PC-3 (cell line): ENCODE measurements around the gene FXYD1. TPM values are rescaled to one million over a fixed set of nuclear protein-coding genes. Genes with fewer than 3 reads are reported as not detected.

Experiments
- ATAC-seq: fragments of 200-7000 bp; cut with Tn5 transposase; 2 replicates; pipeline ENCODE4 v1.9.1; 2020; ENCODE audit warnings: mild to moderate bottlenecking, moderate library complexity
- BruUV-seq: library from RNA; stranded (reverse); fragments of 400-500 nt; replicated peaks from 2 replicates; lab custom pipeline; 2021; lab: Mats Ljungman, UMichigan
- CTCF ChIA-PET: fragments of 300-600 bp; sonication (Branson Sonifier 250); formaldehyde crosslinking; loops from one replicate; lab custom pipeline; 2022; ENCODE audit warnings: antibody characterized with exemption; lab: Charles Lee
- POLR2A ChIA-PET: fragments of 300-600 bp; sonication (Branson Sonifier 250); formaldehyde crosslinking; loops from one replicate; lab custom pipeline; 2022; ENCODE audit warnings: antibody characterized with exemption; ENCODE audit not compliant: unreplicated experiment; lab: Charles Lee
- DNase-seq: peaks from one replicate; pipeline ENCODE4 v3.0.0-alpha.2; 2015
- H2AFZ ChIP-seq: fragments of 300-600 bp; sonication (generic); 2 replicates; pipeline ENCODE4 v1.6.0; 2016; ENCODE audit warnings: antibody characterized with exemption, low read length
- H3F3A ChIP-seq: fragments of 300-600 bp; sonication (generic); one replicate; pipeline ENCODE4 v1.6.0; 2017; ENCODE audit warnings: antibody characterized with exemption, low read length, control low read depth, mild to moderate bottlenecking; ENCODE audit not compliant: unreplicated experiment
- H3K27ac ChIP-seq: fragments of 300-600 bp; sonication (generic); 2 replicates; pipeline ENCODE4 v1.5.1; 2016; ENCODE audit warnings: mild to moderate bottlenecking, low read length
- H3K27me3 ChIP-seq: fragments of 300-600 bp; sonication (generic); 2 replicates; pipeline ENCODE4 v1.6.1; 2016; ENCODE audit warnings: low read length, mixed read lengths
- H3K36me3 ChIP-seq: fragments of 300-600 bp; sonication (generic); 2 replicates; pipeline ENCODE4 v1.6.1; 2016; ENCODE audit warnings: low read depth, mixed run types, low read length, mixed read lengths
- H3K4me1 ChIP-seq: fragments of 300-600 bp; sonication (generic); 2 replicates; pipeline ENCODE4 v1.5.1; 2016; ENCODE audit warnings: low read length; ENCODE audit not compliant: insufficient read depth
- H3K4me2 ChIP-seq: fragments of 300-600 bp; sonication (generic); 2 replicates; pipeline ENCODE4 v1.6.0; 2016; ENCODE audit warnings: low read length
- H3K4me3 ChIP-seq: fragments of 300-600 bp; sonication (generic); 2 replicates; pipeline ENCODE4 v1.5.1; 2016; ENCODE audit warnings: mild to moderate bottlenecking, low read length, mixed read lengths
- H3K79me2 ChIP-seq: fragments of 300-600 bp; sonication (generic); 2 replicates; pipeline ENCODE4 v1.6.1; 2017; ENCODE audit warnings: low read length, mixed read lengths
- H3K9ac ChIP-seq: fragments of 300-600 bp; sonication (generic); 2 replicates; pipeline ENCODE4 v1.6.0; 2016; ENCODE audit warnings: mild to moderate bottlenecking, low read length
- H3K9me2 ChIP-seq: fragments of 300-600 bp; sonication (generic); replicated peaks from 2 replicates; pipeline ENCODE4 v1.6.1; 2016; ENCODE audit warnings: mixed run types, low read length, mixed read lengths
- H3K9me3 ChIP-seq: fragments of 300-600 bp; sonication (generic); 2 replicates; pipeline ENCODE4 v1.6.1; 2016; ENCODE audit warnings: low read length, mixed read lengths
- H4K20me1 ChIP-seq: fragments of 300-600 bp; sonication (generic); 2 replicates; pipeline ENCODE4 v1.6.1; 2016; ENCODE audit warnings: low read length, mixed read lengths
- EZH2 ChIP-seq: fragments of 300-600 bp; sonication (generic); IDR thresholded peaks from one replicate; pipeline ENCODE4 v1.6.1; 2017; ENCODE audit warnings: antibody characterized with exemption, mild to moderate bottlenecking, low read length; ENCODE audit not compliant: unreplicated experiment
- EZH2phosphoT487 ChIP-seq: fragments of 300-600 bp; sonication (generic); IDR thresholded peaks from 2 replicates; pipeline ENCODE4 v1.6.1; 2018; ENCODE audit warnings: mild to moderate bottlenecking, antibody characterized with exemption, low read length, borderline replicate concordance
- intact Hi-C: fragments of 100-400 bp; cut with micrococcal nuclease; formaldehyde crosslinking; loops from 2 replicates; pipeline ENCODE4 v1.9.0; 2023
- total RNA-seq: library from RNA; depleted of rRNA; stranded (reverse); fragments of >200 nt; gene quantifications from 2 replicates; pipeline ENCODE4 v1.2.3, GENCODE V29; 2014
- TF ChIP-seq, protein P1 (sequence below): fragments of 300-600 bp; sonication (generic); conservative IDR thresholded peaks from 2 replicates; pipeline ENCODE4 v1.5.1; 2017; ENCODE audit warnings: antibody characterized with exemption, low read depth, mild to moderate bottlenecking, low read length

FXYD1 gene
- total RNA-seq, 1 experiment from 2014 or later, result not detected

DNA sequence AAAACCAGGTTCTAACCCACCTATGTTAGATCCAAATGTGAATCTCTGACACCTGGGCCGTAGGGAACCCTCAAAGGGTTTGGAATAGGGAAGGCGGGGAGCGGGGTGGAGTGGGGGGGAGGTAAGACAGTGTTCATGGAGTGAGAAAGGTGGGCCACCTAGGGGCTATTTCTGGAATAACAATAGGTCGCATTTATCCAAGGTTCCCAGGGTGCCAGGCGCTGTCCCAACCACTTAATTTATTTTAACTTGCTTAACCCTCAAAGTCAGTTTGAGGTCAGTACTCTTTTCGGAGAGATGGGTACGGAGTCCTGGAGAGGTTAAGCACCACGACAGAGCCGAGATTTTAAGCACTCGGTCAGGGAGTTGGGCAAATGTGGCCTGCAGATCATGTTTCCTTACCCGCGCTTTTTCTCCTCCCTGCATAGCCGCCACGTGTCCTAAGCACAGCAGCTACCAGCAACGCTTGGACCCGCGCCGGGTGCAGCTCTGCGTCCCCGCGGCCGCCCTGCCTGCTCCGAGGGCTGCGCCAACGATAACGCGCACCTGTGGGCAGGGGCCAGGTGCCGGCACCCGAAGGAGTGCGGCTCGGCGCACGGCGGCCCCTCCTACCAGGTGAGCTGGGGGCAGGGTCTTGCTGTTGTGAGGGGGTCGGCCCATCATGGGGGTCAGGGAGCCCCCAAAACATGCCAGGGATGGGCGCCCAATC is 48.0 kb upstream of the FXYD1 start:
- no peaks in the 10 kb centered on the region for H3K36me3 ChIP-seq
- H3K9me2 ChIP-seq, result no peaks in the 10 kb centered on the region
- TF ChIP-seq, protein P1, sequence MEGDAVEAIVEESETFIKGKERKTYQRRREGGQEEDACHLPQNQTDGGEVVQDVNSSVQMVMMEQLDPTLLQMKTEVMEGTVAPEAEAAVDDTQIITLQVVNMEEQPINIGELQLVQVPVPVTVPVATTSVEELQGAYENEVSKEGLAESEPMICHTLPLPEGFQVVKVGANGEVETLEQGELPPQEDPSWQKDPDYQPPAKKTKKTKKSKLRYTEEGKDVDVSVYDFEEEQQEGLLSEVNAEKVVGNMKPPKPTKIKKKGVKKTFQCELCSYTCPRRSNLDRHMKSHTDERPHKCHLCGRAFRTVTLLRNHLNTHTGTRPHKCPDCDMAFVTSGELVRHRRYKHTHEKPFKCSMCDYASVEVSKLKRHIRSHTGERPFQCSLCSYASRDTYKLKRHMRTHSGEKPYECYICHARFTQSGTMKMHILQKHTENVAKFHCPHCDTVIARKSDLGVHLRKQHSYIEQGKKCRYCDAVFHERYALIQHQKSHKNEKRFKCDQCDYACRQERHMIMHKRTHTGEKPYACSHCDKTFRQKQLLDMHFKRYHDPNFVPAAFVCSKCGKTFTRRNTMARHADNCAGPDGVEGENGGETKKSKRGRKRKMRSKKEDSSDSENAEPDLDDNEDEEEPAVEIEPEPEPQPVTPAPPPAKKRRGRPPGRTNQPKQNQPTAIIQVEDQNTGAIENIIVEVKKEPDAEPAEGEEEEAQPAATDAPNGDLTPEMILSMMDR, result peak; percentile 64
- no peak for TF ChIP-seq EZH2phosphoT487
- H3K9me3 ChIP-seq, result no peaks in the 10 kb centered on the region
- no peak overlapping the region for H3K27ac ChIP-seq
- peak overlapping the region; percentile 58 for H3K4me3 ChIP-seq
- ATAC-seq, result peak; percentile 87
- peaks cover 10% of the 10 kb centered on the region for H3K4me1 ChIP-seq
- no TSS peak for BruUV-seq
- DNase-seq, result peak; percentile 75
- no peaks in the 10 kb centered on the region for H3K79me2 ChIP-seq
- H3F3A ChIP-seq, result no peaks in the 10 kb centered on the region
- intact Hi-C loops, result loop anchor here (1.0 to 5.0 kb wide), 2 partner anchors 23 to 33 kb away; no protein-coding TSS in a partner anchor
- no peaks in the 10 kb centered on the region for H4K20me1 ChIP-seq
- H3K4me2 ChIP-seq, result peak overlapping the region; percentile 92
- ChIA-PET CTCF (interaction anchor here (1.0 kb wide), 1 partner anchor 23 kb away, joined by 7 read pairs; no protein-coding TSS in a partner anchor), POLR2A (no interaction called here)
- peak overlapping the region; percentile 45 for H3K9ac ChIP-seq
- peak overlapping the region; percentile 96 for H2AFZ ChIP-seq
- no peaks in the 10 kb centered on the region for H3K27me3 ChIP-seq

DNA sequence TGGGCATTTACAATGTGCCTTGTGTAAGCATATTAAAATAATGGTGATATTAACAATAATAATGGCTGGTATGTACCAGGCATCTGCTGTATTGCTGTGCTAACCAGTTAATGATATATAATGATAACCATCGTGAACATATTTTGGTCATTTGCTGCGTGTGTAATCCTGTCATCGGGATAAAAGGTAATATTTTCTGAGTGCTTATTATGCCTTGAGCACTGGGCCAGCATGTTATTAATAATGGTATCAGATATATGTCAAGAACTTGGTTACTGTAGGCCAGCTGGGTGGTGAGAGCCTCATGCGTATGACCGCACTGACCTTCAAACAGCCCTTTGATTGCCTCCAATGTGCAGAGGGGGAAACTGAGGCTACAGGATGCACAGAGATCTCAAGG is 45.2 kb upstream of the FXYD1 start:
- H3K36me3 ChIP-seq, result no peaks in the 10 kb centered on the region
- no peak for TF ChIP-seq EZH2phosphoT487
- TF ChIP-seq EZH2, result no peak
- H3K4me1 ChIP-seq, result peaks cover 10% of the 10 kb centered on the region
- H3K27me3 ChIP-seq, result no peaks in the 10 kb centered on the region
- no peak overlapping the region for H3K9ac ChIP-seq
- H3K9me2 ChIP-seq, result no peaks in the 10 kb centered on the region
- H2AFZ ChIP-seq, result no peak overlapping the region
- ChIA-PET CTCF (no interaction called here), POLR2A (no interaction called here)
- no peak overlapping the region for H3K27ac ChIP-seq
- H4K20me1 ChIP-seq, result no peaks in the 10 kb centered on the region
- no peak for ATAC-seq
- H3K9me3 ChIP-seq, result no peaks in the 10 kb centered on the region
- H3K4me2 ChIP-seq, result no peak overlapping the region
- intact Hi-C loops, result loop anchor here (5.0 kb wide), 1 partner anchor 36 kb away; no protein-coding TSS in a partner anchor
- BruUV-seq, result no TSS peak
- no peak for DNase-seq
- no peaks in the 10 kb centered on the region for H3K79me2 ChIP-seq
- no peak overlapping the region for H3K4me3 ChIP-seq
- no peaks in the 10 kb centered on the region for H3F3A ChIP-seq

DNA sequence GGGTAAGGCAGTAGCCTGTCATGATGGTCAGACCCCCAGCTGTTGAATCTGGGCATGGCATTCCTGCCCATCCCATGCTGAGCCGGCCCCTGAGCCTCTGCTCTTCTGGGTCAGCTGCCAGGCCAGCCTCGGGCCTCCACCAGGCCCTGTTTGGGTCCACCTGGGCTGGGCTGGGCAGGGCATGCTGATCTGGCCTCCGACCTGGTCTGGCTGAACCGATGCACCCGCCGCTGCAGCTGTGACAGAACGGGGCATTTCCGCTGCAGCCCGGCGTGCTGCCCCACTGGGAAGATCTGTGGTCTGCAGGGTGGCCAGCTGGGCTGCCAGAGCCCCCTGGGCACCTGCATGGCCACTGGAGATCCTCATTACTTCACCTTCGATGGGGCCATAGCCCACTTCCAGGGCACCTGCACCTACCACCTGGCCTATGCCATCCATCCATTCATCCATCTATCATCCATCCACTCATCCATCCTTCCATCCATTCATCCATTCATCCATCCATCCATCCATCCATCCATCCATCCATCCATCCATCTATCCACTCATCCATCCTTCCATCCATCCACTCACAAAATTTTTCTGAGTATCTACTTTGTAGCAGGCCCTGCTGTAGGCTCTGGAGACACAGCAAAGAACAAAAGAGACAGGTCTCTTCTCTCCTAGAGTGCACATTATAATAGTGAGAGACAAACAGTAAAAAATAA is 44.5 kb upstream of the FXYD1 start:
- no peak overlapping the region for H3K27ac ChIP-seq
- H3K36me3 ChIP-seq, result no peaks in the 10 kb centered on the region
- intact Hi-C loops, result loop anchor here (5.0 kb wide), 1 partner anchor 37 kb away; no protein-coding TSS in a partner anchor
- no peaks in the 10 kb centered on the region for H4K20me1 ChIP-seq
- H2AFZ ChIP-seq, result no peak overlapping the region
- peaks cover 10% of the 10 kb centered on the region for H3K4me1 ChIP-seq
- no peaks in the 10 kb centered on the region for H3K79me2 ChIP-seq
- DNase-seq (no peak), ATAC-seq (no peak)
- no peaks in the 10 kb centered on the region for H3K27me3 ChIP-seq
- no peak overlapping the region for H3K4me3 ChIP-seq
- ChIA-PET CTCF (no interaction called here), POLR2A (no interaction called here)
- H3K9me2 ChIP-seq, result no peaks in the 10 kb centered on the region
- H3K9ac ChIP-seq, result no peak overlapping the region
- TF ChIP-seq EZH2 (no peak), EZH2phosphoT487 (no peak)
- TF ChIP-seq, protein P1, result no peak
- BruUV-seq, result no TSS peak
- no peak overlapping the region for H3K4me2 ChIP-seq
- H3K9me3 ChIP-seq, result no peaks in the 10 kb centered on the region
- H3F3A ChIP-seq, result no peaks in the 10 kb centered on the region
